ENCODE measurements around the gene C10orf62. TPM values are rescaled to one million over a fixed set of nuclear protein-coding genes. Genes with fewer than 3 reads are reported as not detected.
"Not testable (repeated sequence)": the region's sequence is repeated elsewhere in the genome, so short reads cannot be mapped to it uniquely, and the experiment has no call there.

The C10orf62 gene
- polyA plus RNA-seq, 1 donor (not counting 4 experiments of a cell fraction or from before 2014, with no cell fraction given): not detected

DNA sequence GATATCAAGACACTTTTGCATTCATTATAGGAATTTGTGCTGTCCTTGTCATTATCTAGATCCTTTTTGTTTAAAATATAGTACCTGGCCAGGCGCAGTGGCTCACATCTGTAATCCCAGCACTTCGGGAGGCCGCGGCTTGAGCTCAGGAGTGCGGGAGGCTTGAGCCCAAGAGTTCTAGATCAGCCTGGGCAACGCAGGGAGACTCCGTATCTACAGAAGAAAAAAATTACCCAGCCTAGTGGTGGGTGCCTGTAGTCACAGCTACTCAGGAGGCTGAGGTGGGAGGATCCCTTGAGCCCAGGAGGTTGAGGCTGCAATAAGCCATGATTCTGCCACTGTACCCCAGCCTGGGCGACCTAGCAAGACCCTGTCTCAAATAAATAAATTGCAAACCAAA is 44.4 kb downstream of the C10orf62 start:
- no peak for TF ChIP-seq EZH2 (IDR thresholded peaks at IDR 0.05; ENCODE audit: low read length)
- TF ChIP-seq, protein P1, sequence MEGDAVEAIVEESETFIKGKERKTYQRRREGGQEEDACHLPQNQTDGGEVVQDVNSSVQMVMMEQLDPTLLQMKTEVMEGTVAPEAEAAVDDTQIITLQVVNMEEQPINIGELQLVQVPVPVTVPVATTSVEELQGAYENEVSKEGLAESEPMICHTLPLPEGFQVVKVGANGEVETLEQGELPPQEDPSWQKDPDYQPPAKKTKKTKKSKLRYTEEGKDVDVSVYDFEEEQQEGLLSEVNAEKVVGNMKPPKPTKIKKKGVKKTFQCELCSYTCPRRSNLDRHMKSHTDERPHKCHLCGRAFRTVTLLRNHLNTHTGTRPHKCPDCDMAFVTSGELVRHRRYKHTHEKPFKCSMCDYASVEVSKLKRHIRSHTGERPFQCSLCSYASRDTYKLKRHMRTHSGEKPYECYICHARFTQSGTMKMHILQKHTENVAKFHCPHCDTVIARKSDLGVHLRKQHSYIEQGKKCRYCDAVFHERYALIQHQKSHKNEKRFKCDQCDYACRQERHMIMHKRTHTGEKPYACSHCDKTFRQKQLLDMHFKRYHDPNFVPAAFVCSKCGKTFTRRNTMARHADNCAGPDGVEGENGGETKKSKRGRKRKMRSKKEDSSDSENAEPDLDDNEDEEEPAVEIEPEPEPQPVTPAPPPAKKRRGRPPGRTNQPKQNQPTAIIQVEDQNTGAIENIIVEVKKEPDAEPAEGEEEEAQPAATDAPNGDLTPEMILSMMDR (optimal IDR thresholded peaks at IDR 0.05 in 1 of 3, IDR thresholded peaks at IDR 0.05 in 1 of 3, conservative IDR thresholded peaks at IDR 0.05 in 1 of 3; ENCODE audit: extremely low read depth in 1 of 3, insufficient read depth in 2 of 3, low read length in 3 of 3): peak in 2 of 3 experiments; percentile 18 to 28
- no peaks in the 10 kb centered on the region for H4K20me1 ChIP-seq (ENCODE audit: control insufficient read depth, extremely low read depth, insufficient read depth, low read length)
- no peaks in the 10 kb centered on the region for H3K9me1 ChIP-seq (ENCODE audit: control insufficient read depth, extremely low read depth, insufficient read depth, low read length)
- peaks cover 10% of the 10 kb centered on the region for H3K4me1 ChIP-seq (ENCODE audit: control insufficient read depth, extremely low read depth, insufficient read depth, low read length)
- peaks cover 4% of the 10 kb centered on the region for H3K79me2 ChIP-seq (ENCODE audit: control insufficient read depth, insufficient read depth, low read length)
- H3K9me3 ChIP-seq (ENCODE audit: control insufficient read depth, low read depth, low read length): no peaks in the 10 kb centered on the region
- no peaks in the 10 kb centered on the region for H3K36me3 ChIP-seq (ENCODE audit: control insufficient read depth in 2 of 2, extremely low read depth in 1 of 2, insufficient read depth in 2 of 2, low read length in 2 of 2)
- H3K27me3 ChIP-seq (ENCODE audit: control insufficient read depth, extremely low read depth, insufficient read depth, low read length): no peaks in the 10 kb centered on the region
- dilution Hi-C loops (cut with MboI; ENCODE audit: extremely low pct_ligation_motif_present, low sequenced_read_pairs): no loop called here
- peak overlapping the region; percentile 98 for H2AFZ ChIP-seq (ENCODE audit: control insufficient read depth, low read length)
- peak overlapping the region; percentile 78 for H3K9ac ChIP-seq (ENCODE audit: control insufficient read depth, extremely low read depth, insufficient read depth, low read length)
- DNase-seq (ENCODE audit: low read depth, low spot score): no peak
- peak overlapping the region; percentile 73 to 93 (median 93) for H3K4me3 ChIP-seq (ENCODE audit: control insufficient read depth in 2 of 3, extremely low read depth in 1 of 3, insufficient read depth in 2 of 3, low read depth in 1 of 3, low read length in 3 of 3)
- FAIRE-seq: no peak
- H3K27ac ChIP-seq (ENCODE audit: control insufficient read depth, insufficient read depth, low read length): peak overlapping the region; percentile 54
- peak overlapping the region; percentile 76 for H3K4me2 ChIP-seq (ENCODE audit: control insufficient read depth, extremely low read depth, insufficient read depth, low read depth, low read length)

DNA sequence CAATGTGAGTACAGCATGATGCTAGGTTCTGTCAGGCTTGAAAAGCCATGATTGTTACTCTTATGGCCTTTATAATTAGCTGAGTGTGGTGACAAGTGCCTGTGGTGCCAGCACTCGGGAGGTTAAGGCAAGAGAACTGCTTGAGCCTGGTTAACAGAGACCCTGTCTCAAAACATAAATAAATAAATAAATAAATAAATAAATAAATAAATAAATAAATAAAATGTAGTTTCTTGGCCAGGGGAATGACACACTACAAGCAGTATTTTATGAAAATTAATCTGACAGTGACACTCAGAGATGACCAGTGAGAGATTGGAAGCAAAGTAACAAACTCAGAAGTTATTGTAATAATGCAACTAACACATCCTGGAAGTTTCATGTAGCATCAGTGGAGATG is 46.1 kb downstream of the C10orf62 start:
- Histone ChIP-seq H3K4me3 (ENCODE audit: control insufficient read depth in 2 of 3, extremely low read depth in 1 of 3, insufficient read depth in 2 of 3, low read depth in 1 of 3, low read length in 3 of 3) (no peak overlapping the region), H3K9me3 (ENCODE audit: control insufficient read depth, low read depth, low read length) (no peaks in the 10 kb centered on the region), H4K20me1 (ENCODE audit: control insufficient read depth, extremely low read depth, insufficient read depth, low read length) (no peaks in the 10 kb centered on the region), H3K79me2 (ENCODE audit: control insufficient read depth, insufficient read depth, low read length) (peaks cover 4% of the 10 kb centered on the region), H3K4me1 (ENCODE audit: control insufficient read depth, extremely low read depth, insufficient read depth, low read length) (peaks cover 10% of the 10 kb centered on the region), H2AFZ (ENCODE audit: control insufficient read depth, low read length) (no peak overlapping the region), H3K9ac (ENCODE audit: control insufficient read depth, extremely low read depth, insufficient read depth, low read length) (no peak overlapping the region), H3K4me2 (ENCODE audit: control insufficient read depth, extremely low read depth, insufficient read depth, low read depth, low read length) (no peak overlapping the region), H3K27me3 (ENCODE audit: control insufficient read depth, extremely low read depth, insufficient read depth, low read length) (no peaks in the 10 kb centered on the region), H3K9me1 (ENCODE audit: control insufficient read depth, extremely low read depth, insufficient read depth, low read length) (no peaks in the 10 kb centered on the region), H3K27ac (ENCODE audit: control insufficient read depth, insufficient read depth, low read length) (no peak overlapping the region), H3K36me3 (ENCODE audit: control insufficient read depth in 2 of 2, extremely low read depth in 1 of 2, insufficient read depth in 2 of 2, low read length in 2 of 2) (no peaks in the 10 kb centered on the region)
- FAIRE-seq (no peak), DNase-seq (ENCODE audit: low read depth, low spot score) (no peak)
- dilution Hi-C loops (cut with MboI; ENCODE audit: extremely low pct_ligation_motif_present, low sequenced_read_pairs): no loop called here
- TF ChIP-seq, protein P1 (optimal IDR thresholded peaks at IDR 0.05 in 1 of 3, IDR thresholded peaks at IDR 0.05 in 1 of 3, conservative IDR thresholded peaks at IDR 0.05 in 1 of 3; ENCODE audit: extremely low read depth in 1 of 3, insufficient read depth in 2 of 3, low read length in 3 of 3): no peak
- no peak for TF ChIP-seq EZH2 (IDR thresholded peaks at IDR 0.05; ENCODE audit: low read length)

DNA sequence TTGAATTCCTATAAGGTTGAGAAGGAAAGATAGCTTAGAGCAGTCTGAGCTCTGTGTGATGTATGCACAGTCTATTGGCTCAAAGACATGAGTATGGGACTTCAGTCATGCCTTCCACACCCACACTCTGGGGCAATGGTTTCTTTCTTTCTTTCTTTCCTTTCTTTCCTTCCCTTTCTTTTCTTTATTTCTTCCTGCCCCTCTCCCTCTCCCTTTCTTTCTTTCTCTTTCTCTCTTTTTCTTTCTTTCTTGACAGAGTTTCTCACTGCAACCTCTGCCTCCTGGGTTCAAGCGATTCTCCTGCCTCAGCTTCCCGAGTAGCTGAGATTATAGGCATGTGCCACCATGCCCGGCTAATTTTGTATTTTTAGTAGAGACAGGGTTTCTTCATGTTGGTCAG is 49.6 kb downstream of the C10orf62 start:
- DNase-seq (ENCODE audit: low read depth, low spot score); H3K9me3 ChIP-seq (ENCODE audit: control insufficient read depth, low read depth, low read length); H3K36me3 ChIP-seq (ENCODE audit: control insufficient read depth in 2 of 2, extremely low read depth in 1 of 2, insufficient read depth in 2 of 2, low read length in 2 of 2); H3K4me1 ChIP-seq (ENCODE audit: control insufficient read depth, extremely low read depth, insufficient read depth, low read length); H3K27ac ChIP-seq (ENCODE audit: control insufficient read depth, insufficient read depth, low read length); H3K4me2 ChIP-seq (ENCODE audit: control insufficient read depth, extremely low read depth, insufficient read depth, low read depth, low read length); dilution Hi-C loops (cut with MboI; ENCODE audit: extremely low pct_ligation_motif_present, low sequenced_read_pairs); H3K27me3 ChIP-seq (ENCODE audit: control insufficient read depth, extremely low read depth, insufficient read depth, low read length); H2AFZ ChIP-seq (ENCODE audit: control insufficient read depth, low read length); FAIRE-seq; H3K9me1 ChIP-seq (ENCODE audit: control insufficient read depth, extremely low read depth, insufficient read depth, low read length); H3K9ac ChIP-seq (ENCODE audit: control insufficient read depth, extremely low read depth, insufficient read depth, low read length); H4K20me1 ChIP-seq (ENCODE audit: control insufficient read depth, extremely low read depth, insufficient read depth, low read length); H3K4me3 ChIP-seq (ENCODE audit: control insufficient read depth in 2 of 3, extremely low read depth in 1 of 3, insufficient read depth in 2 of 3, low read depth in 1 of 3, low read length in 3 of 3): not testable (repeated sequence)
- H3K79me2 ChIP-seq (ENCODE audit: control insufficient read depth, insufficient read depth, low read length): peaks cover 33% of the 10 kb centered on the region

All from keratinocyte (primary cell).